Measurements from ENCODE around the gene EDC4.
A peak's percentile ranks its signal among the peaks of the same experiment; 100 is the strongest.
"Not testable (repeated sequence)": the region's sequence is repeated elsewhere in the genome, so short reads cannot be mapped to it uniquely, and the experiment has no call there.

EDC4 gene, protein sequence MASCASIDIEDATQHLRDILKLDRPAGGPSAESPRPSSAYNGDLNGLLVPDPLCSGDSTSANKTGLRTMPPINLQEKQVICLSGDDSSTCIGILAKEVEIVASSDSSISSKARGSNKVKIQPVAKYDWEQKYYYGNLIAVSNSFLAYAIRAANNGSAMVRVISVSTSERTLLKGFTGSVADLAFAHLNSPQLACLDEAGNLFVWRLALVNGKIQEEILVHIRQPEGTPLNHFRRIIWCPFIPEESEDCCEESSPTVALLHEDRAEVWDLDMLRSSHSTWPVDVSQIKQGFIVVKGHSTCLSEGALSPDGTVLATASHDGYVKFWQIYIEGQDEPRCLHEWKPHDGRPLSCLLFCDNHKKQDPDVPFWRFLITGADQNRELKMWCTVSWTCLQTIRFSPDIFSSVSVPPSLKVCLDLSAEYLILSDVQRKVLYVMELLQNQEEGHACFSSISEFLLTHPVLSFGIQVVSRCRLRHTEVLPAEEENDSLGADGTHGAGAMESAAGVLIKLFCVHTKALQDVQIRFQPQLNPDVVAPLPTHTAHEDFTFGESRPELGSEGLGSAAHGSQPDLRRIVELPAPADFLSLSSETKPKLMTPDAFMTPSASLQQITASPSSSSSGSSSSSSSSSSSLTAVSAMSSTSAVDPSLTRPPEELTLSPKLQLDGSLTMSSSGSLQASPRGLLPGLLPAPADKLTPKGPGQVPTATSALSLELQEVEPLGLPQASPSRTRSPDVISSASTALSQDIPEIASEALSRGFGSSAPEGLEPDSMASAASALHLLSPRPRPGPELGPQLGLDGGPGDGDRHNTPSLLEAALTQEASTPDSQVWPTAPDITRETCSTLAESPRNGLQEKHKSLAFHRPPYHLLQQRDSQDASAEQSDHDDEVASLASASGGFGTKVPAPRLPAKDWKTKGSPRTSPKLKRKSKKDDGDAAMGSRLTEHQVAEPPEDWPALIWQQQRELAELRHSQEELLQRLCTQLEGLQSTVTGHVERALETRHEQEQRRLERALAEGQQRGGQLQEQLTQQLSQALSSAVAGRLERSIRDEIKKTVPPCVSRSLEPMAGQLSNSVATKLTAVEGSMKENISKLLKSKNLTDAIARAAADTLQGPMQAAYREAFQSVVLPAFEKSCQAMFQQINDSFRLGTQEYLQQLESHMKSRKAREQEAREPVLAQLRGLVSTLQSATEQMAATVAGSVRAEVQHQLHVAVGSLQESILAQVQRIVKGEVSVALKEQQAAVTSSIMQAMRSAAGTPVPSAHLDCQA (N-terminal part only)

DNA sequence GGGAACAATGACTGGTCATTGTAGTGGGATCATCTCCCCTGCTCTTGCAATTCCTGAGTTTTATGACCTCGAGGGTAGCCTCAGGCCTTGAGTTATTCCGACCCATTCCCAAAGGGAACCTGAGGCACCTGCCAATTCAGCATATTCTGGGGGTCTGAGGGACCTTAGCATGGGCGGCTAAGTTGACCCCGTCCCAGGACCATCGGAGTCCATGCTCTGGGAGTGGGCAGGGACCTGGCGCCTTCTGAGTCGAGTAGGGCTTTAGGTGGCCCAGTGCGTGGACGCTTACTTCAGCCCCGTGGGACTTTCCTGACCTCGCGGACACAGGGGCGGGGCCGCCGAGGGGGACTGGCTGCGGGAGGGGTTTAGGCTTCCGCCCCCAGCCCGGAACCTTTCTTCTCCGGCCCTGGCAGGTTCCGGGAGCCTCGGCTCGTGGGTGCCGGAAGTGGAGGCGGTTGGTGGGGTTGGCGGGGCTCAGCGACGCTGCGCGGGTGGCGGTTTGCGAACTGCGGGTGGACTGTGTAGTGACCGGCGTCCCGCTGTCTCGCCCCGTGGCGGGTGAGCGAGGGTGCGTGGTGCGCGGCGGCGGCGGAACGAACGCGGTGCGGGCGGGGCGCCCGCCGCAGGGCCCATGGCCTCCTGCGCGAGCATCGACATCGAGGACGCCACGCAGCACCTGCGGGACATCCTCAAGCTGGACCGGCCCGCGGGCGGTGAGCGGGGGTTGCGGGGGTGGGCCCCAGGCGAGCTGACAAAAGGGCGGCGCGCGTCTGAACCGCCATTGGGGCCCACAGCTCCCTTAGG lies at the start of gene EDC4:
Gene EDC4 (plus strand): TSS at position 422 of the 804 bp plus-strand sequence. CDS start 210 bp downstream, at position 632.
- peak; percentile 84 to 85 for DNase-seq

DNA sequence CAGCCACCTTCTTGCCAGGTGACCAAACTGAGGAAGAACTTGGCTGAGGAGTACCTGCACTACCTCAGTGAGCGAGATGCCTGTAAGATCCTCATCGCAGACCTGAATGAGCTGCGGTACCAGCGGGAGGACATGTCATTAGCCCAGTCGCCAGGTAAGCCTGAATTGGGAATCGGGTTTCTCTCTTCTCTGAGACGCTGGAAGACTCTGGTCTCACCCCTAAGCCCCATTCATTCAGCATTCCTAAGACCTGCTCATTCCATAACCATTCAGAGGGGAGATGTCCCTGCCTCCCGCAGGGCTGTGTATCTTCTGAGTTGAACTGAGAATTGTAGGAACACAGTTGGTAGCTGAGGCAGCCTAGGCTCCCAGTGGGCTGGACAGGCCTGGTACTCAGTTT lies 47.7 kb upstream of the EDC4 start:
- DNase-seq: no peak

DNA sequence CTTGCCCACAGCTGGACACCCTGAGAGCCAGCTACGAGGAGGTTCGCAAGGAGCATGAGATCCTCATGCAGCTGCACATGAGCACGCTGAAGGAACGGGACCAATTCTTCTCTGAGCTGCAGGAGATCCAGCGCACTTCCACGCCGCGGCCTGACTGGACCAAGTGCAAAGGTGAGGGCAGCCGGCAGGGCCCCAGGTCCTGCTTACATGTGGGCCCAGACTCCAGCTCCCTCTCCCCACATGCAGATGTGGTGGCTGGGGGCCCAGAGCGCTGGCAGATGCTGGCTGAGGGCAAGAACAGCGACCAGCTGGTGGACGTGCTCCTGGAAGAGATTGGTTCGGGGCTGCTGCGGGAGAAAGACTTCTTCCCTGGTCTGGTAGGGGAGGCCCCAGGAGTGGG lies 46.9 kb upstream of the EDC4 start:
- DNase-seq: no peak

DNA sequence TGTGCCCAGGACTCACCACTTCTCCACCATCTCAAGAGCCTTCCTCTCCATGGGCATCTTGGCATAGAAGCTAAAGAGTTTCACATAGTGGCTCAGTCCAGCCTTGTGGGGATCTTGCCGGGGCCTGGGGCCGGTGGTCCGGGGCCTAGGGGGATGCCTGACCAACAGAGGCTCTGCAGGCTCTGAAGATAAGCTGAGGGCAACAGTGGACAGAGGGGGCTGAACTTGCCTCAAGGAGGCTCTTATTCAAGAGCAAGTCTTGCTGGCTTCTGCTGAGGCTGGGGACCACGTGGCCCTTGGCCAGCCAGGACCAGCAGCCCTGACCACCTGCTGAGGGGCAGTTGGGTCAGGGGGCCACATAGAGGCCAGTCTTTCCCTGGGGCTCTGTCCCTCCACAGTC lies 44.2 kb upstream of the EDC4 start:
- no peak for DNase-seq

DNA sequence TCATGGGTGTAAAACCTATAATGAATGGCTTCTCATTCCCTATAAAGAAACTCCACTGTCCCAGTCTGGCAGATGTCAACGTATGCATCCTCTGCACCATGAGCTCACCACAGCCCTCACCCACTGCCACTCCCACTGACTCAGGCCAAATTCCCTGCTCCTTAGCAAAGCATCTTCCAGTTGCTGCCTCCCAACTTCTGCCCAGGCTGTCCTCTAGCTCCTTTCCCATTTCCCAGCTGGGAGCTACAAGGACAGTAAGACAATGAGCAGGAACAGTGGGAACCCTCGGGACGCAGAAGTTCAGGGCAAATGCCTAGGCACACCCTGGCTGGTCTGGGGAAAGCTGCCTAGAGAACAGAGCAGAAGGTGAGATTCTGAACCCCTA lies 39.8 kb upstream of the EDC4 start:
- DNase-seq: no peak

DNA sequence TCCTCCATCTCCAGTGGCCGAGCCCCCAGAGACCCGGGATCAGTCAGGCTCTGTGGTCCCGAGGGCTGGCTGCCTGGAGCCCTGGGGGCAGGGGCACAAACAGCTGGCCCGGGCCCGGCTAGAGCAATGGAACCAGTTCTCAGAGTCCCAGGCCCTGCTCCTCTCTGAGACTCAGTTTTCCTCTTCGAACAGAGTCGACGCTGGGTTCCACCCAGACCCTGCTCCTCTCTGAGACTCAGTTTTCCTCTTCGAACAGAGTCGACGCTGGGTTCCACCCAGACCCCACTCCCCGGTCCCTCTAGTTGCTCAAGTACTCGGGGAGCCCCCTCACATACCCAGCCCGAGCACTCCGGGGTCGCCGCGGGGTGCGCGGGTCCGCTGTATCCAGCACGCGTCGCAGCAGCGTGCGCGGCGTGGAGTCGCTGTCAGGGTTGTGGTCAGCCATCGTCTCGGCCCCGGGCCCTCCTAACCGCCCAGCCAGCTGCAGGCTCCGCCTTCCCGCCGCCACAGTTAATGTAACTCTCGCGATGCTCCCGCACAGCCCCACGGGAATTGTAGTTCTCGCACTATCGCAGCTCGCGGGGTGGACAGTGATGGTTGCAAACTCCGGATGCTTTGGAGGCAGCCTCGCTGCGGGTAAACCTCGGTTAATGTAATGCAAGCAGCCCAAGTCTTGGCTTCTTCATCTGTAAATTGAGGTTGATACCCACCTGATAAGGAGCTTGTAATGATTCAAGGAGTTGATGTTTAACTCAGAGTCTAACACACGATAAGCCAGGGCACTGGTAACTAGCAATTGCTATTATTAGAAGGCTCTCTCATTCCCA lies 39.2 kb upstream of the EDC4 start:
- DNase-seq: peak; percentile 86 to 91

DNA sequence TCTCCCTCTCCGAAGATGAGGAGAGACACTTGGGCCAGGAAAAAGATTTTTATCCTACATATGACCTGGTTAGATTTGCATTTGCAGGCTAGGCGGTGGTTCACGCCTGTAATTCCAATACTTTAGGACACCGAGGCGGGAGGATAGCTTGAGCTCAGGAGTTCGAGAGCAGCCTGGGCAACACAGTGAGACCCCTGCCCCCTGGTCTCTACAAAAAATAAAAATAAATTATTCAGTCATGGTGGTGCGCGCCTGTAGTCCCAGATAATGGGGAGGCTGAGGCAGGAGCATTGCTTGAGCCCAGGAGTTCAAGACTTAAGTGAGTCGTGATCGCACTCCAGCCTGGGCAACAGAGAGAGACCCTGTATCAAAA lies 38.6 kb upstream of the EDC4 start:
- DNase-seq: no peak

DNA sequence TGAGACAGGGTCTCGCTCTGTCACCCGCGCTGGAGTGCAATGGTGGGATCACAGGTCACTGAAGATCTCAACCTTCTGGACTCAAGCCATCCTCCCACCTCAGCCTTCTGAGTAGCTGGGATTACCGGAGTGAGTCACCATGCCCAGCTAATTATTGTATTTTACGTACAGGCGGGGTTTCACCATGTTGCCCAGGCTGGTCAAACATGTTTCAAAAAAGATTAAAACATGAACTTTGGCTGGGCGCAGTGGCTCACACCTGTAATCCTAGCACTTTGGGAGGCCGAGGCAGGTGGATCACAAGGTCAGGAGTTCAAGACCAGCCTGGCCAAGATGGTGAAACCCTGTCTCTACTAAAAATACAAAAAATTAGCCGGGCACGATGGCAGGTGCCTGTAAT lies 35.7 kb upstream of the EDC4 start:
- not testable (repeated sequence) for DNase-seq

DNA sequence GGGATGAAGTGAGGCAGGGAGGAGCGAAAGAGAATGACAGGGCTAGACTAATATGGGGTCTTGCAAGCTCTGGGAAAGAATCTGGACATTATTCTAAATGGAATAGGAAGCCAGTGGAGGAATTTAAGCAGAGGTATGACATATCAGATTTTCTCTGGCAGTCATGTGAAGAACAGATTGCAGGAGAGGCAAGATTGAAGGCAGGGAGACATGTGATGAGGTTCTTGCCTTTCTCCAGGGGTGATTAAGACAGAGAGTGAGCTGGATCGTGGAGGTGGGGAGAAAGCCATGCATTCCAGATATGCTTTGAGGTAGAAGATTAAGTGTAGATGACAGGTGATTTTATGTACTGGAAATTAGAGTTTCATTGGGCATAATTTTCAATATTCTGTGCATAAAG lies 35.0 kb upstream of the EDC4 start:
- no peak for DNase-seq

DNA sequence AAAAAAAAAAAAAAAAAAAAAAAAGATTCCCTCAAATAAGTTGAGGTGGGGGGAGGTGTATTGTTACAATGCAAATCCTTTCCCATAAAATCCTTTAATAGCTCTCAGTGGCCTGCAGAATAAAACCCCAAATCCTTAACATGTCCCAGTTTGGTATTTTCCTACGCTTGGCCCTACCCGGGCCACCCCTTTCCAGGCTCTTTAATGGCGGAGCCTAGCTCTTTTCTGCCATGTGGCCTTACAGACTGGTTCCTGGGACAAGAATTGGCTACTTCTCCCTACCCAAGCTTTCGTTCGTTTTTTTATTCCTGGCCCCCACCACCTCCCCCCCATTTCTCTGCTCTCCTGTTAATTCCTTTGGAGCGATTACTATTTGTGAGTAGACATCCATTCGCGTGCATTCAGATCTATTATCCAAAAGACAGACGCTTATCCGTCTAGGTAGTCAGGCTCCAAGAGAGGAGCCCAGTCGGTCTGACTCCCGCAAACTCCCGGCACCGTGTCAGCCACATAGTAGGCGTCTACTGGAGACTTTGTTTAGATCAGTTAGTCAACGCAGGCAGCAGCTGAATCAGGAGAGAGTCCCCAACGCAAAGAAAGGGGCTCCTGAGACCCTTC lies 31.5 kb upstream of the EDC4 start:
- DNase-seq: no peak

DNA sequence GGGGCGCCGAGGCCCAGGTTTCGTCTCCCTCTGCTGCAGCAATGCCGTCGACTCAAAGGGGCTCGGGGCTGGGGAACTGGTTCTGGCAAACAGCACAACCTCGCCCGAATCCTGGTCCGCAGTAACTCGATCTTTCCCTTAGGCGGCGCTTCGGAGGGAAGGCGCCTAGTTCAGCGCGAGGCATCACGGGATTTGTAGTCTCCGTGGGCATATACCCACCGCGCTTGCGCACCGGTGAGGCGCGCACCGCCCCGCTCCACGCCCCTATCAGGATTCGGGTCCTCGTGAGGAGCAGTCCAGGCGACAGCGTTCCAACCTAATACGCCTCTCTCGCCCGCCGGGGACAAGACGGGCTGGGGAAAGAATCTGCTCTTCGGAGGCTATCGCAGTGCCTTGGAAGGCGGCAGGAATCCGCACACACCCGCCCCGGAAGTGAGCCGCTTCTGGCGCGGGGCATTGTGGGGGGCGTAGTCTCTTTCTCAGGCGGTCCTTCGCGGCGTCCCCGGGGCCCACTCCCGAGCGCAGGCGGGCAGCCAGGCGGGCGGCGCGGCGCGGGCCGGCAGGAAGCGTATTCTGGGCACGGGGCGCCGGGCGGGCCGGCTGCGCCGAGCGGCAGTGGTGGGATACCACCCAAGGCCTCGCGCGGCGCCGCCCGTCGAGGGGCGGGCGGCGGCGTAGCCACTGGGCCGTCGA lies 30.9 kb upstream of the EDC4 start, which contains the start of gene THAP11:
Gene THAP11 (plus strand): TSS at position 505 of the 693 bp plus-strand sequence. CDS start 235 bp downstream, outside the sequence.
- peak; percentile 92 to 95 for DNase-seq

DNA sequence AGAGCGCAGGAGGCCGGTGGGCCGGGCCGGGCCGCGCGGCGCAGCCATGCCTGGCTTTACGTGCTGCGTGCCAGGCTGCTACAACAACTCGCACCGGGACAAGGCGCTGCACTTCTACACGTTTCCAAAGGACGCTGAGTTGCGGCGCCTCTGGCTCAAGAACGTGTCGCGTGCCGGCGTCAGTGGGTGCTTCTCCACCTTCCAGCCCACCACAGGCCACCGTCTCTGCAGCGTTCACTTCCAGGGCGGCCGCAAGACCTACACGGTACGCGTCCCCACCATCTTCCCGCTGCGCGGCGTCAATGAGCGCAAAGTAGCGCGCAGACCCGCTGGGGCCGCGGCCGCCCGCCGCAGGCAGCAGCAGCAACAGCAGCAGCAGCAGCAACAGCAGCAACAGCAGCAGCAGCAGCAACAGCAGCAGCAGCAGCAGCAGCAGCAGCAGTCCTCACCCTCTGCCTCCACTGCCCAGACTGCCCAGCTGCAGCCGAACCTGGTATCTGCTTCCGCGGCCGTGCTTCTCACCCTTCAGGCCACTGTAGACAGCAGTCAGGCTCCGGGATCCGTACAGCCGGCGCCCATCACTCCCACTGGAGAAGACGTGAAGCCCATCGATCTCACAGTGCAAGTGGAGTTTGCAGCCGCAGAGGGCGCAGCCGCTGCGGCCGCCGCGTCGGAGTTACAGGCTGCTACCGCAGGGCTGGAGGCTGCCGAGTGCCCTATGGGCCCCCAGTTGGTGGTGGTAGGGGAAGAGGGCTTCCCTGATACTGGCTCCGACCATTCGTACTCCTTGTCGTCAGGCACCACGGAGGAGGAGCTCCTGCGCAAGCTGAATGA lies 30.1 kb upstream of the EDC4 start:
- DNase-seq: peak; percentile 39 to 52

DNA sequence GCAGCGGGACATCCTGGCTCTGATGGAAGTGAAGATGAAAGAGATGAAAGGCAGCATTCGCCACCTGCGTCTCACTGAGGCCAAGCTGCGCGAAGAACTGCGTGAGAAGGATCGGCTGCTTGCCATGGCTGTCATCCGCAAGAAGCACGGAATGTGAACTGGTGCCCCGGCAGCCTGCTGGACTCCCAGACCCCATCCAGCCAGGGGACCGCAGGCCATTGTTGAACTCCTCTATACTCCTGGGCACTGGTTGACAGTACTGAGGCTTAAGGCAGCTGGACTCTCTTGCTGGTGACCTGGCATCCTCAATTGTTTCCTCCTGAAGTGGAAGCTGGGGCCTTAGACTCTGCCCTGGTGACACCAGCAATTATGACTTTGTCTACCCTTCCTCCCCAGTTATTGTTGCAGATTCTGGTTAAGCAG lies 29.5 kb upstream of the EDC4 start:
- no peak for DNase-seq

DNA sequence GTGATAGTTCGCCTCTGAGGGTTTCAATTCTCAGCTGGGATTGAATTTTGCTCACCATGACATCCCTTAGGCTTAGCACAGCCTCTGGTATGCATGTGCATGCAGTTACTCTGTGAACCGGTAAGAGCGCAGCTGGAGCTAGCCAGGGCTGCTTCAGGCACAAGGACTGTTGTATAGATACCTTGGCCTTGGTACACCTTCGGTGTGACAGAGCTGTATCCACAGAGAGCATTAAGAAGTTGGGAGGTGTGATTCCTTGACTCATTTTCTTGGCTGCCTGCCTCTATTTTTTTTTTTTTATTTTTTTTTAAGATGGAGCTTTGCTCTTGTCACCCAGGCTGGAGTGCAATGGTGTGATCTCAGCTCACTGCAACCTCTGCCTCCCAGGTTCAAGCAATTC lies 28.4 kb upstream of the EDC4 start:
- no peak for DNase-seq

DNA sequence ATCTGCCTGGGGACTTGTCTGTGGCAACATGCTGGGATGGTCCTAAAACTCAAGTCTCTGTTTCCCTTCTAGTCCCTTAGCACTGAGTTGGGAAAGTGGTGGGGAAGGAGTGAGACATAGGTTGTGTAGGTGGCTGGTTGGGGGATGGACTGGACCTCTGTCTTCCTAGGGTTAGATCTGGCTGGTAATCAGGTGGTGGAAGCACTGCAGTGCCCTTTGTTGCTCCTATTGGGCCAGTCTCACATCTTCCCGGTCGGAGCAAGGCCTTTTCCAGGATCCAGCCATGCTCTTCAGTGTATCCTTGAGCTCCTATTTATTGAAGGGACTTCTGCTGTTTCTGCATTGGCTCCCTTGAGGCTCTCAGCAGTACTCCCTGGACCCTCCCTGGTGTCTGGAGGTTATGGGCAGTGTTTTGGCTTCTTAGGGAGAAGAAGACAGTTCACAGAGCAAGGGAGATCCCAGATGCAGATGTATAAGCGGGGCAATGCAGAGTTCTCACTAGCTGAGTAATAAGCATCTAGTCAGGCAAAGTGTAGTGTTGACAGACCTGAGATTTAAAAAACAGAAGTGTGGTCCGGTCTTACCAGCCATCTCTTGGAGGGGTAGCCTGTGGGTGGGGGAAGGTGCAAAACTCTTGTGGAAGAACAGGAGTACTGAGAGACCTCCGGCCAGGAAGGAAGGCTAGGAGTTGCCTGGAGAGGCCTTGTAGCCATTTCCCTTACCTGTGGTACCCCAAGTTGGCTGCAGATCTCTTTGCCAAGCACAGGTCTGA lies 27.4 kb upstream of the EDC4 start:
- DNase-seq: no peak

DNA sequence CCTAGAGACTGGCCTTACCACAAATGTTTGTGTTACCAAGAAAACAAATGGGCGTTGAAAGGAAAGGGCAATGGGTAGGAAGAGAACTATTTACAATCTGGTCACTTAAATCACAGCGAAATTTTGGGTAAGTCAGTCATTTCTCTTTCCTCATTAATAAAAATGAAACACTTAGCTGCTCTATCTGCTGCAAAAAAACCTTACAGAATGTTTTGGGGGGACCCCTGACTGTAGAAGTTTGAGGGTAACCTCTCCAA lies 26.9 kb upstream of the EDC4 start:
- no peak for DNase-seq

DNA sequence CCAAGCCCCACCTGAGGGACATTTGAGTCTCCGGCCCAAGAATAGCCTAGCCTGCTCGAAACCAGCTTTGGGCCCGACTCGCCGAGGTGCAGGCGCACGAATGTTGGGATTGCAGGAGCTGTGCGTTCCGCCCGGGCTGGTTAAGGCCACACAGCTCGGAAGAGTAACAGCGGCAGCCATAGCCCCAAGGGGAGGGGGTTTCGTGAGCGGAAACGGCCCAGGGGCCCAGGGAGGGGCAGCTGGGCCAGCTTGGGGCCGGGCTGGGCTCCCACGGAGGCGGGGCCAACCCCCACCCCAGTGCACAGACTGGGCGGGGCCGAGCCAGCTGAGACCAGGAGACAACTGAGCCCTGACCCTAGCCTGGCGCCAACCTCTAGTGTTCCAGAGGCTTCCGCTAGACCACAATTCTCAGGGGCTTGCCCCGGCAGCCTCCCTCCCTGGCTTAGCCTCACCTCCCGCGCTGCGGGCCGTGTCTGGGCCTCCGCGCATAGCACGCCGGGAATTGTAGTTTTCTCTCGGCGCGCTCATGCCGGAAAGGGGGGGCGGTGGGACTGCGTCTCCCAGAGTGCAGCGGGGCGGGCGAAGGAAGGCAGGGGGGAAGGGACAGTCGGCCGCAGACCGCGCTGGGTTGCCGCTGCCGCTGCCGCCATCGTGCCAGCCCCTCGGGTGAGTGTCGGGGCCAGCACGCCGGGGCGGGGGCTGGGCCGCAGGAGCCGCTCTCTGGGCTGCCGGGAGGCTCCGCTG lies 26.4 kb upstream of the EDC4 start, which contains the start of gene NUTF2:
Gene NUTF2 (plus strand): TSS at position 614 of the 744 bp plus-strand sequence. CDS start 18,198 bp downstream, outside the sequence.
- peak; percentile 94 to 95 for DNase-seq

Data from activated CD4-positive, alpha-beta T cell treated with anti-CD3 and anti-CD28 coated beads for 4 hours (primary cell).